HepG2 (cell line): ENCODE measurements around the gene SERPINA6. TPM values are rescaled to one million over a fixed set of nuclear protein-coding genes. Genes with fewer than 3 reads are reported as not detected.

Experiments
- ATAC-seq: fragments of 200-7000 bp; cut with Tn5 transposase; 3 replicates; pipeline ENCODE4 v1.9.1; 2020; ENCODE audit warnings: mild to moderate bottlenecking, moderate library complexity
- BruUV-seq: library from RNA; stranded (reverse); fragments of 400-500 nt; replicated peaks from 2 replicates; lab custom pipeline; 2021; lab: Mats Ljungman, UMichigan
- CTCF ChIA-PET: fragments of 300-600 bp; formaldehyde crosslinking; extraction: SDS; loops from one replicate; lab custom pipeline; 2021; ENCODE audit warnings: low total read pairs, inconsistent platforms, low intra/inter-chr PET ratio; lab: Yijun Ruan, JAX
- POLR2A ChIA-PET: fragments of 350-600 bp; sonication (Branson Sonifier 250); formaldehyde crosslinking; loops from one replicate; lab custom pipeline; 2020; ENCODE audit warnings: antibody characterized with exemption, inconsistent platforms; lab: Yijun Ruan, JAX
- DNase-seq: peaks from one replicate; pipeline ENCODE4 v3.0.0-alpha.2; 2015; ENCODE audit warnings: low spot score
- FAIRE-seq: peaks from 3 replicates; lab custom pipeline; 2011; peaks lifted over from hg19 to GRCh38; lab: Jason Lieb, UNC
- H2AFZ ChIP-seq: one replicate; pipeline ENCODE4 v1.6.1; 2011; ENCODE audit warnings: low read length, inconsistent platforms
- H3K27ac ChIP-seq: fragments of 300-600 bp; 3 replicates; pipeline ENCODE4 v1.8.0; 2011; ENCODE audit warnings: mixed run types, mild to moderate bottlenecking, mixed read lengths, low read length, inconsistent platforms; ENCODE audit not compliant: insufficient read depth; ENCODE audit errors: extremely low read length
- H3K27me3 ChIP-seq, 2 experiments: fragments of 200-600 bp in 1 of 2; 2 replicates in 1 of 2; 3 replicates in 1 of 2; pipeline versions ENCODE4 v1.6.0 to v1.8.0; 2011; ENCODE audit warnings: low read length in 2 of 2, mild to moderate bottlenecking in 2 of 2, moderate library complexity in 2 of 2, inconsistent platforms in 1 of 2; ENCODE audit not compliant: insufficient read depth in 2 of 2, control insufficient read depth in 1 of 2
- H3K36me3 ChIP-seq, 2 experiments: fragments of 200-600 bp in 1 of 2; replicated peaks in 1 of 2; 2 replicates in 1 of 2; 3 replicates in 1 of 2; pipeline versions ENCODE4 v1.5.1 to v1.8.0; 2011; ENCODE audit warnings: low read length in 2 of 2, inconsistent platforms in 1 of 2; ENCODE audit not compliant: insufficient read depth in 2 of 2, control insufficient read depth in 1 of 2
- H3K4me1 ChIP-seq: 2 replicates; pipeline ENCODE4 v1.5.1; 2012; ENCODE audit warnings: low read length, inconsistent platforms; ENCODE audit not compliant: insufficient read depth
- H3K4me2 ChIP-seq: 2 replicates; pipeline ENCODE4 v1.6.0; 2011; ENCODE audit warnings: low read depth, low read length, inconsistent platforms
- H3K4me3 ChIP-seq, 3 experiments: fragments of 200-600 bp in 1 of 3; sonication (generic), shearing (Covaris generic) in 1 of 3; replicated peaks in 1 of 3; 2 replicates each; pipeline ENCODE4 v1.5.1; 2011 to 2016; ENCODE audit warnings: low read length in 3 of 3, inconsistent platforms in 2 of 3, low read depth in 2 of 3, mild to moderate bottlenecking in 2 of 3, control low read depth in 1 of 3, mixed read lengths in 1 of 3; ENCODE audit not compliant: insufficient read depth in 1 of 3
- H3K79me2 ChIP-seq: one replicate; pipeline ENCODE4 v1.6.1; 2011; ENCODE audit warnings: low read length, inconsistent platforms; ENCODE audit not compliant: insufficient read depth
- H3K9ac ChIP-seq: 2 replicates; pipeline ENCODE4 v1.6.0; 2011; ENCODE audit warnings: mild to moderate bottlenecking, low read depth, low read length, inconsistent platforms; ENCODE audit not compliant: insufficient read depth
- H3K9me3 ChIP-seq: 2 replicates; pipeline ENCODE4 v1.5.1; 2012; ENCODE audit warnings: mild to moderate bottlenecking, low read length
- H4K20me1 ChIP-seq: 2 replicates; pipeline ENCODE4 v1.6.0; 2011; ENCODE audit warnings: inconsistent platforms, mild to moderate bottlenecking, low read length, moderate library complexity; ENCODE audit not compliant: insufficient read depth
- BCL6 ChIP-seq: IDR thresholded peaks from 2 replicates; pipeline ENCODE4 v1.6.1; 2016; ENCODE audit warnings: missing genetic modification reagents, missing compliant biosample characterization
- DPF2 ChIP-seq: sonication (generic); formaldehyde crosslinking; IDR thresholded peaks from 2 replicates; pipeline ENCODE4 v1.4.0; 2020; ENCODE audit warnings: mild to moderate bottlenecking, low read depth, missing genetic modification reagents, borderline replicate concordance
- MAZ ChIP-seq, 2 experiments: sonication (generic) in 1 of 2; formaldehyde crosslinking in 1 of 2; IDR thresholded peaks; 2 replicates each; pipeline versions ENCODE4 v1.5.0 to v1.6.1; 2012 to 2020; ENCODE audit warnings: low read depth in 2 of 2, mild to moderate bottlenecking in 2 of 2, borderline replicate concordance in 1 of 2, improper control_type of control experiment in 1 of 2, low read length in 1 of 2, missing genetic modification reagents in 1 of 2, moderate library complexity in 1 of 2
- MZF1 ChIP-seq: sonication (generic); formaldehyde crosslinking; IDR thresholded peaks from 2 replicates; pipeline ENCODE4 v1.8.1; 2023; ENCODE audit warnings: mild to moderate bottlenecking, missing genetic modification reagents, borderline replicate concordance
- PITX1 ChIP-seq: sonication (generic); formaldehyde crosslinking; IDR thresholded peaks from 2 replicates; pipeline ENCODE4 v1.5.1; 2020; ENCODE audit warnings: mild to moderate bottlenecking, missing genetic modification reagents
- RCOR2 ChIP-seq: IDR thresholded peaks from 2 replicates; pipeline ENCODE4 v1.6.1; 2016; ENCODE audit warnings: missing biosample characterization, missing genetic modification reagents
- SP5 ChIP-seq: IDR thresholded peaks from 2 replicates; pipeline ENCODE4 v1.6.1; 2016; ENCODE audit warnings: low read depth, borderline replicate concordance
- TCF7 ChIP-seq: sonication (generic); IDR thresholded peaks from 2 replicates; pipeline ENCODE4 v1.6.1; 2016; ENCODE audit warnings: antibody characterized with exemption, low read depth
- TEAD3 ChIP-seq: optimal IDR thresholded peaks from 2 replicates; pipeline ENCODE3; 2016; ENCODE audit warnings: borderline replicate concordance
- YEATS4 ChIP-seq: sonication (generic); formaldehyde crosslinking; IDR thresholded peaks from 2 replicates; pipeline ENCODE4 v1.4.0; 2020; ENCODE audit warnings: missing genetic modification reagents, borderline replicate concordance
- ZBTB46 ChIP-seq: sonication (generic); formaldehyde crosslinking; IDR thresholded peaks from 2 replicates; pipeline ENCODE4 v1.4.0; 2020; ENCODE audit warnings: mild to moderate bottlenecking, missing genetic modification reagents, borderline replicate concordance
- ZMYM3 ChIP-seq: sonication (generic); formaldehyde crosslinking; IDR thresholded peaks from 2 replicates; pipeline ENCODE4 v1.5.1; 2020; ENCODE audit warnings: mild to moderate bottlenecking, missing genetic modification reagents
- ZNF503 ChIP-seq: sonication (generic); formaldehyde crosslinking; IDR thresholded peaks from 2 replicates; pipeline ENCODE4 v1.4.0; 2020; ENCODE audit warnings: missing genetic modification reagents
- ZNF609 ChIP-seq: sonication (generic); formaldehyde crosslinking; IDR thresholded peaks from 2 replicates; pipeline ENCODE4 v1.4.0; 2020; ENCODE audit warnings: mild to moderate bottlenecking, missing genetic modification reagents, borderline replicate concordance
- WGBS: methylation state at CpG from one replicate; pipeline ENCODE4 v1.1.6; 2017; ENCODE audit warnings: low lambda C conversion rate; 5-methylcytosine and 5-hydroxymethylcytosine counted together
- in situ Hi-C: cut with HindIII; loops from 2 replicates; pipeline ENCODE4 v1.10.0; 2017; ENCODE audit warnings: low pct_unique_long_range_greater_than_20kb; ENCODE audit not compliant: extremely low pct_ligation_motif_present
- intact Hi-C: fragments of 100-400 bp; cut with micrococcal nuclease; formaldehyde crosslinking; loops from one replicate; pipeline ENCODE4 v1.10.0; 2022; ENCODE audit not compliant: unreplicated experiment
- polyA plus RNA-seq, 8 experiments: library from polyadenylated mRNA; depleted of rRNA in 3 of 8; stranded (reverse) in 7 of 8; unstranded in 1 of 8; fragments of >200 nt; fragmentation: Illumina TruSeq in 4 of 8; extraction: Trizol in 4 of 8; gene quantifications; 2 replicates each; pipeline versions ENCODE4 v1.2.1 to v1.2.3, GENCODE V29; 2011 to 2016; ENCODE audit warnings: low read depth in 4 of 8, missing spikeins in 1 of 8, mixed read lengths in 1 of 8; ENCODE audit not compliant: insufficient read depth in 1 of 8
- total RNA-seq, 5 experiments: library from RNA; depleted of rRNA; stranded (reverse); fragments of >200 nt; fragmentation: Illumina TruSeq; extraction: Trizol; gene quantifications; 2 replicates each; pipeline ENCODE4 v1.2.3, GENCODE V29; 2016; ENCODE audit warnings: low read depth in 1 of 5

SERPINA6 gene
- total and polyA plus RNA-seq, 2 of the 13 experiments (the other 11 are each of a cell fraction or from before 2014, with no cell fraction given), result 260 to 333 TPM

DNA sequence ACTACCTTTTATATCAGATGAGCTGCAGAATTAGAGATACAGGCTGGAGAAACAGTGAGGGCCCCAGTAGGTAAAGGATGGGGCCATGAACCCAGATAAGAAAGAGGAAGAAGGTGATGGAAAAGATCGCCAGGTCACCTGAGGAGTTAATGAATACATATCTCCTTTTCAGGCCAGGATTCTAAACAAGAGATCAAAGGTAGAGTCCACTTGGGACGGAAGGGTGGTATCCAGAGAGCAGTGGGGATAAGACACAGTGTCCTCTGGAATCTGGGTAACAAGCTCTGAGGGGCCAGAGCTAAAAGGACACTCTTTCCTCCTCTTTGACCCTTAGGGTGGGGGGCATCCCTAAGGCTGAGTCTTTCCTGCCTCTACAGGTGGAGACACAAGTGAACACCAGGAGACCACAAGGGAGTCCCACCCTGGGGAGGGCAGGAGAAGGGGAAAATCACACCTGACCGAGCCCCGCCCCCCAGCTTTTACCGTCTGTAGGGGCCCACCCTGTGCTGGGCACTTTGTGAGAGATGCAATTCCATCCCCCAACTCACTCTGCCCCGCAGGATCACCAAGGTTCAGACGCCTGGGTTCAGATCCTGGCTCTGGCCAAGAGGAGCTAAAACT is 37.9 kb upstream of the SERPINA6 start:
- Histone ChIP-seq H3K27ac (peak overlapping the region; percentile 29), H4K20me1 (no peaks in the 10 kb centered on the region), H3K36me3 (no peaks in the 10 kb centered on the region), H3K4me3 (peak overlapping the region in 1 of 3 experiments; percentile 18; a peak in 2 of 6 replicates), H3K4me1 (peaks cover 82% of the 10 kb centered on the region), H2AFZ (no peak overlapping the region), H3K79me2 (no peaks in the 10 kb centered on the region), H3K9ac (no peak overlapping the region), H3K27me3 (no peaks in the 10 kb centered on the region), H3K4me2 (peak overlapping the region; percentile 46), H3K9me3 (no peaks in the 10 kb centered on the region)
- in situ Hi-C loops, result no loop called here
- peak; percentile 42 for ATAC-seq
- FAIRE-seq, result peak; percentile 86
- POLR2A ChIA-PET, result interaction anchor here (1.0 to 2.9 kb wide), 6 partner anchors 9 to 44 kb away, joined by 3 to 13 read pairs (median 3); partner anchors contain the start of gene SERPINA1
- 35% methylated on average over 4 of the region's 7 CpGs for WGBS
- DNase-seq, result peak; percentile 50
- intact Hi-C loops, result no loop called here
- BruUV-seq, result no TSS peak
- CTCF ChIA-PET, result no interaction called here
- TF ChIP-seq MZF1 (CRISPR knock-in tag) (no peak), MAZ (IDR thresholded peaks at IDR 0.05; ENCODE audit: borderline replicate concordance, low read depth, low read length) (no peak), MAZ (CRISPR knock-in tag; IDR thresholded peaks at IDR 0.05; ENCODE audit: low read depth) (no peak), ZNF503 (CRISPR knock-in tag) (0 out of 2 replicates have a peak, but pooled peaks have one; percentile 56), BCL6 (CRISPR knock-in tag) (peak; percentile 29), PITX1 (CRISPR knock-in tag) (peak; percentile 35; the same call in 1 of the 2 replicates), DPF2 (peak; percentile 64; the same call in 1 of the 2 replicates), RCOR2 (CRISPR knock-in tag) (peak; percentile 57), TCF7 (peak; percentile 82), ZMYM3 (CRISPR knock-in tag) (peak; percentile 41; the same call in 1 of the 2 replicates), SP5 (CRISPR knock-in tag) (no peak), TEAD3 (CRISPR knock-in tag) (peak; percentile 77), ZBTB46 (CRISPR knock-in tag) (no peak), YEATS4 (CRISPR knock-in tag) (no peak), ZNF609 (CRISPR knock-in tag) (peak; percentile 60; the same call in 1 of the 2 replicates)
